Activated T-cell treated with anti-CD3 and anti-CD28 coated beads for 48 hours (primary cell): ENCODE measurements around the gene RASGEF1B.

Experiments
- DNase-seq: peaks from one replicate; pipeline ENCODE4 v3.0.0-alpha.2; 2020; ENCODE audit warnings: low read depth

The RASGEF1B gene

DNA sequence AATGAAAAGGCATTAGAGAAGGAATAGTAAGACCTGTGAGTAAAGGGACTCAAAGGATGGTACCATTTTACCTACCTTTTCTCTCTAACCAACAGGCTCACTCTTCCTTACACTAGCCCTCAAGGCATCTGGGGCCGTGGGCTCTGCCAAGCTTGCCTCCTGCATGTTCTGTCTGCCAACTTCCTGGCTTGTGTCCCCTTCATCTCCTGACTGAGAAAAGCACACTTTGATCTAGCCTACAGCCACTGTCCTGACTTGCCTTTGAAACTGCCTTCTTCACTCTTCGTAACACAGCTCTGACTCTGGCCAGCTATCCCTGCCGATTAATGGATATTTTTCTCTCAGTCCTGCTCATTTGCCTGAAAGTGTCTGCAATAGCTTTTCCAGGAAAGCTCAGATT, 76.5 kb downstream of the RASGEF1B start:
- DNase-seq: no peak

GRCh38 chr4:81392164-81392563, 79.5 kb downstream of the RASGEF1B start:
- DNase-seq: no peak

DNA sequence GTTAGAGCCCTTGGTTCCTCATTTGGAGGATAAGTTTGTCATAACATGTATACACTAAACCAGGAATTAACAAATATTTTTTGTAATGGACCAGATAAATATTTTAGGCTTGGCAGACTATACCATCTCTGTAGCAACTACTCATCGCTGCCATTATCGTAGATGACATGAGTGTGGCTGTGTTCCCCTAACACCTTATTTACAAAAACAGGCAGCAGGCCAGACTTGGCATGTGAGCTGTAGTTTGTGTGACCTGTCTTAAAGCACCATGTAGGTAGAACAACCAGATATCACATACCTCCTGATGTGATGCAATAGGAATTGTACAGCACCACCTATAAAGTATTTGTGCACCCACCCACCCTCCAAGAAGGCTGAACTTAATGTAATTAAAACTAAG, 82.0 kb downstream of the RASGEF1B start:
- no peak for DNase-seq

- no peak for DNase-seq
Measured at GRCh38 chr4:81380437-81380836, 91.3 kb downstream of the RASGEF1B start.

DNA sequence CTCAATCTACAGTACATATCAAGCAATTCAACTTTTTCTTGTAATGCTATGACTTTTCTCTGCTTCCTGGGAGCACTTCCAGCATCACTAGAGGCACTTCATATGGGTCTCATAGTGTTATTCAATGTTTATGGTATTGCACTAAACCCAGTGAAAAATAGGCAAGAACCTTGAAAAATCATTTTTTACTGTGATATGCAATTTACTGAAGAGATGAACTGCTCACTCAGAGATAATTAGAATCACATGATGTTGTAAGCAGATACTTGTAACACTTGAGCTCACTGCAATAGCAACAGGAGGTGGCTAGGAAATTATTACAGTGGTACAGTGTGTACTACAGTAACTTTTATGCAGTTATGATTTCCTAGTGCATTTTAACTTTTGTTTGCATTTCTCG, 93.3 kb downstream of the RASGEF1B start:
- DNase-seq: no peak

- DNase-seq: no peak
Measured at GRCh38 chr4:81377191-81377590, 94.5 kb downstream of the RASGEF1B start.

DNA sequence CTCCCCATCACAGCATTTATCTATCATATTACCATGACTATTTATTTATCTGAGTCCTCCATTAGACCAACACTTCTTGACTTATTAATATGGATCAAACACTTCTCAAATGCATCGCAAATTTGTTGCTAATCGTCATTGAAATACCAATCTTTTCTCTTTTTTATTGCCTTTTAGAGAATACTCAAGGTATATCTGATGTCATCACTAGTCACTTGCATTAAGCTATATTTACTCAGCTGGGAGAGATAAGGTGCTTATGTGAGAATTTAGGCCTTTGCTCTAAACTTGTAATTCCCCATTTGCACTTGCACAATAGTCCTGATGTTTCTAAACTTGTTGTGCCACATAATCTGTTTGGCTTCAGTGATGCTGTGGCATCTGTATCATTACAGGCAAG, 95.0 kb downstream of the RASGEF1B start:
- DNase-seq: no peak
